ENCODE results near the gene MFSD11. TPM values are rescaled to one million over a fixed set of nuclear protein-coding genes. Genes with fewer than 3 reads are reported as not detected.

MFSD11 gene
- total and polyA plus RNA-seq, 3 experiments from 2014 or later = 22.3 to 28.4 (median 22.9) TPM

GRCh38 chr17:76757256-76757655 is 19.3 kb downstream of the MFSD11 start:
- ChIA-PET CTCF (no interaction called here), POLR2A (no interaction called here)
- H3K4me3 Mint-ChIP-seq = peak overlapping the region in 1 of 7 donors; percentile 9
- H3K36me3 Mint-ChIP-seq = peaks cover 6 to 26% (median 7%) of the 10 kb centered on the region in 3 donors
- H3K36me3 ChIP-seq (ENCODE audit: insufficient read depth, low read length) = peaks cover 4% of the 10 kb centered on the region
- H3K27ac ChIP-seq (ENCODE audit: low read depth, low read length) = no peak overlapping the region
- peaks cover 21% of the 10 kb centered on the region for H3K4me1 ChIP-seq (ENCODE audit: insufficient read depth, low read length)
- H3K27ac Mint-ChIP-seq = peak overlapping the region in 3 of 8 donors; percentile 32 to 70 (median 52)
- H3K9me3 ChIP-seq (ENCODE audit: low read length) = no peaks in the 10 kb centered on the region
- no peaks in the 10 kb centered on the region for H3K9me3 Mint-ChIP-seq
- H3K27me3 ChIP-seq (ENCODE audit: insufficient read depth, low read length, poor library complexity, severe bottlenecking) = no peaks in the 10 kb centered on the region
- H3K27me3 Mint-ChIP-seq = no peaks in the 10 kb centered on the region
- no peak overlapping the region for H3K4me3 ChIP-seq (ENCODE audit: low read length)
- peaks cover 18 to 21% (median 19%) of the 10 kb centered on the region in 3 donors for H3K4me1 Mint-ChIP-seq
- DNase-seq = no peak

- H3K27ac Mint-ChIP-seq = no peak overlapping the region
- H3K9me3 ChIP-seq (ENCODE audit: low read length) = no peaks in the 10 kb centered on the region
- H3K27me3 ChIP-seq (ENCODE audit: insufficient read depth, low read length, poor library complexity, severe bottlenecking) = no peaks in the 10 kb centered on the region
- no peak overlapping the region for H3K4me3 Mint-ChIP-seq
- H3K4me1 Mint-ChIP-seq = peaks cover 7 to 8% (median 7%) of the 10 kb centered on the region in 3 donors
- DNase-seq = no peak
- H3K36me3 Mint-ChIP-seq = peaks cover 6 to 28% (median 7%) of the 10 kb centered on the region in 3 donors
- no peaks in the 10 kb centered on the region for H3K27me3 Mint-ChIP-seq
- peaks cover 13% of the 10 kb centered on the region for H3K4me1 ChIP-seq (ENCODE audit: insufficient read depth, low read length)
- H3K9me3 Mint-ChIP-seq = no peaks in the 10 kb centered on the region
- peaks cover 4% of the 10 kb centered on the region for H3K36me3 ChIP-seq (ENCODE audit: insufficient read depth, low read length)
- no peak overlapping the region for H3K27ac ChIP-seq (ENCODE audit: low read depth, low read length)
- ChIA-PET CTCF (no interaction called here), POLR2A (no interaction called here)
- H3K4me3 ChIP-seq (ENCODE audit: low read length) = no peak overlapping the region
These were observed 20.7 kb downstream of the MFSD11 start for GRCh38 chr17:76758570-76758969.

- no peaks in the 10 kb centered on the region for H3K27me3 Mint-ChIP-seq
- H3K27ac Mint-ChIP-seq = peak overlapping the region; percentile 92 to 99 (median 98)
- peaks cover 17% of the 10 kb centered on the region for H3K36me3 ChIP-seq (ENCODE audit: insufficient read depth, low read length)
- no peaks in the 10 kb centered on the region for H3K9me3 ChIP-seq (ENCODE audit: low read length)
- ChIA-PET CTCF (interaction anchor here (0.8 to 1.3 kb wide), 5 partner anchors 20 to 364 kb away, joined by 3 to 13 read pairs (median 4); no protein-coding TSS in a partner anchor), POLR2A (interaction anchor here (0.6 to 1.9 kb wide), 6 partner anchors 21 to 265 kb away, joined by 3 to 14 read pairs (median 9); partner anchors contain the start of gene MFSD11)
- H3K4me1 ChIP-seq (ENCODE audit: insufficient read depth, low read length) = peaks cover 13% of the 10 kb centered on the region
- peaks cover 23 to 35% (median 26%) of the 10 kb centered on the region in 3 donors for H3K4me1 Mint-ChIP-seq
- peak overlapping the region; percentile 61 for H3K27ac ChIP-seq (ENCODE audit: low read depth, low read length)
- H3K27me3 ChIP-seq (ENCODE audit: insufficient read depth, low read length, poor library complexity, severe bottlenecking) = no peaks in the 10 kb centered on the region
- H3K36me3 Mint-ChIP-seq = peaks cover 18 to 62% (median 20%) of the 10 kb centered on the region in 3 donors
- peak; percentile 38 to 78 (median 61) for DNase-seq
- H3K9me3 Mint-ChIP-seq = no peaks in the 10 kb centered on the region
- H3K4me3 Mint-ChIP-seq = peak overlapping the region; percentile 60 to 89 (median 85)
- H3K4me3 ChIP-seq (ENCODE audit: low read length) = peak overlapping the region; percentile 26
These were observed 35.1 kb downstream of the MFSD11 start for GRCh38 chr17:76772842-76773525.

- H3K27ac Mint-ChIP-seq = peak overlapping the region in 4 of 8 donors; percentile 8 to 99 (median 90)
- CTCF ChIA-PET = interaction anchor here (0.6 kb wide), 1 partner anchor 22 kb away, joined by 4 read pairs; no protein-coding TSS in a partner anchor
These were observed 37.2 kb downstream of the MFSD11 start for GRCh38 chr17:76775021-76775600.

GRCh38 chr17:76781056-76781982 is 43.4 kb downstream of the MFSD11 start:
- Mint-ChIP-seq H3K4me1 (peaks cover 0 to 1% (median 0%) of the 10 kb centered on the region in 3 donors), H3K4me3 (no peak overlapping the region), H3K9me3 (no peaks in the 10 kb centered on the region), H3K36me3 (peaks cover 11 to 57% (median 12%) of the 10 kb centered on the region in 3 donors), H3K27ac (no peak overlapping the region), H3K27me3 (no peaks in the 10 kb centered on the region)
- Histone ChIP-seq H3K27me3 (ENCODE audit: insufficient read depth, low read length, poor library complexity, severe bottlenecking) (no peaks in the 10 kb centered on the region), H3K36me3 (ENCODE audit: insufficient read depth, low read length) (peaks cover 13% of the 10 kb centered on the region), H3K9me3 (ENCODE audit: low read length) (no peaks in the 10 kb centered on the region), H3K4me3 (ENCODE audit: low read length) (no peak overlapping the region), H3K4me1 (ENCODE audit: insufficient read depth, low read length) (no peaks in the 10 kb centered on the region), H3K27ac (ENCODE audit: low read depth, low read length) (no peak overlapping the region)
- ChIA-PET POLR2A (interaction anchor here (0.6 to 1.0 kb wide), 3 partner anchors 28 to 46 kb away, joined by 3 to 5 read pairs (median 3); no protein-coding TSS in a partner anchor), CTCF (no interaction called here)
- no peak for DNase-seq

More at GRCh38 chr17:76775021-76775600, 37.2 kb downstream of the MFSD11 start:
- no peaks in the 10 kb centered on the region for H3K27me3 ChIP-seq (ENCODE audit: insufficient read depth, low read length, poor library complexity, severe bottlenecking)
- H3K9me3 ChIP-seq (ENCODE audit: low read length) = no peaks in the 10 kb centered on the region
- peaks cover 13% of the 10 kb centered on the region for H3K4me1 ChIP-seq (ENCODE audit: insufficient read depth, low read length)
- Mint-ChIP-seq H3K36me3 (peaks cover 18 to 65% (median 19%) of the 10 kb centered on the region in 3 donors), H3K27me3 (no peaks in the 10 kb centered on the region), H3K9me3 (no peaks in the 10 kb centered on the region), H3K4me3 (peak overlapping the region in 1 of 7 donors; percentile 59), H3K4me1 (peaks cover 23 to 35% (median 26%) of the 10 kb centered on the region in 3 donors)
- POLR2A ChIA-PET = no interaction called here
- no peak overlapping the region for H3K27ac ChIP-seq (ENCODE audit: low read depth, low read length)
- no peak overlapping the region for H3K4me3 ChIP-seq (ENCODE audit: low read length)
- peaks cover 20% of the 10 kb centered on the region for H3K36me3 ChIP-seq (ENCODE audit: insufficient read depth, low read length)
- DNase-seq = no peak

- ChIA-PET POLR2A (no interaction called here), CTCF (no interaction called here)
- H3K4me1 ChIP-seq (ENCODE audit: insufficient read depth, low read length) = no peaks in the 10 kb centered on the region
- H3K27ac ChIP-seq (ENCODE audit: low read depth, low read length) = no peak overlapping the region
- Mint-ChIP-seq H3K4me1 (peaks cover 0 to 1% (median 0%) of the 10 kb centered on the region in 3 donors), H3K36me3 (peaks cover 5 to 47% (median 10%) of the 10 kb centered on the region in 3 donors), H3K9me3 (no peaks in the 10 kb centered on the region), H3K27ac (no peak overlapping the region), H3K4me3 (no peak overlapping the region), H3K27me3 (no peaks in the 10 kb centered on the region)
- H3K9me3 ChIP-seq (ENCODE audit: low read length) = no peaks in the 10 kb centered on the region
- H3K4me3 ChIP-seq (ENCODE audit: low read length) = no peak overlapping the region
- DNase-seq = no peak
- H3K36me3 ChIP-seq (ENCODE audit: insufficient read depth, low read length) = peaks cover 8% of the 10 kb centered on the region
- H3K27me3 ChIP-seq (ENCODE audit: insufficient read depth, low read length, poor library complexity, severe bottlenecking) = no peaks in the 10 kb centered on the region
These were observed 45.2 kb downstream of the MFSD11 start for GRCh38 chr17:76783146-76783545.

GRCh38 chr17:76784926-76785325 is 47.0 kb downstream of the MFSD11 start:
- Histone ChIP-seq H3K4me1 (ENCODE audit: insufficient read depth, low read length) (no peaks in the 10 kb centered on the region), H3K4me3 (ENCODE audit: low read length) (no peak overlapping the region), H3K27me3 (ENCODE audit: insufficient read depth, low read length, poor library complexity, severe bottlenecking) (no peaks in the 10 kb centered on the region), H3K36me3 (ENCODE audit: insufficient read depth, low read length) (peaks cover 6% of the 10 kb centered on the region), H3K9me3 (ENCODE audit: low read length) (no peaks in the 10 kb centered on the region), H3K27ac (ENCODE audit: low read depth, low read length) (no peak overlapping the region)
- Mint-ChIP-seq H3K4me1 (peaks cover 0 to 1% (median 0%) of the 10 kb centered on the region in 3 donors), H3K27ac (peak overlapping the region in 2 of 8 donors; percentile 26 to 63), H3K36me3 (peaks cover 0 to 36% (median 4%) of the 10 kb centered on the region in 3 donors), H3K27me3 (no peaks in the 10 kb centered on the region), H3K9me3 (no peaks in the 10 kb centered on the region), H3K4me3 (no peak overlapping the region)
- no peak for DNase-seq
- CTCF ChIA-PET = no interaction called here
- POLR2A ChIA-PET = no interaction called here

All from CD8-positive, alpha-beta memory T cell (primary cell).